ENCODE measurements around the gene PITPNM2. TPM values are rescaled to one million over a fixed set of nuclear protein-coding genes. Genes with fewer than 3 reads are reported as not detected.

The PITPNM2 gene
- total and polyA plus RNA-seq, 2 of the 8 experiments (the other 6 are each of a cell fraction or from before 2014, with no cell fraction given), result 0.59 to 3.4 TPM

DNA sequence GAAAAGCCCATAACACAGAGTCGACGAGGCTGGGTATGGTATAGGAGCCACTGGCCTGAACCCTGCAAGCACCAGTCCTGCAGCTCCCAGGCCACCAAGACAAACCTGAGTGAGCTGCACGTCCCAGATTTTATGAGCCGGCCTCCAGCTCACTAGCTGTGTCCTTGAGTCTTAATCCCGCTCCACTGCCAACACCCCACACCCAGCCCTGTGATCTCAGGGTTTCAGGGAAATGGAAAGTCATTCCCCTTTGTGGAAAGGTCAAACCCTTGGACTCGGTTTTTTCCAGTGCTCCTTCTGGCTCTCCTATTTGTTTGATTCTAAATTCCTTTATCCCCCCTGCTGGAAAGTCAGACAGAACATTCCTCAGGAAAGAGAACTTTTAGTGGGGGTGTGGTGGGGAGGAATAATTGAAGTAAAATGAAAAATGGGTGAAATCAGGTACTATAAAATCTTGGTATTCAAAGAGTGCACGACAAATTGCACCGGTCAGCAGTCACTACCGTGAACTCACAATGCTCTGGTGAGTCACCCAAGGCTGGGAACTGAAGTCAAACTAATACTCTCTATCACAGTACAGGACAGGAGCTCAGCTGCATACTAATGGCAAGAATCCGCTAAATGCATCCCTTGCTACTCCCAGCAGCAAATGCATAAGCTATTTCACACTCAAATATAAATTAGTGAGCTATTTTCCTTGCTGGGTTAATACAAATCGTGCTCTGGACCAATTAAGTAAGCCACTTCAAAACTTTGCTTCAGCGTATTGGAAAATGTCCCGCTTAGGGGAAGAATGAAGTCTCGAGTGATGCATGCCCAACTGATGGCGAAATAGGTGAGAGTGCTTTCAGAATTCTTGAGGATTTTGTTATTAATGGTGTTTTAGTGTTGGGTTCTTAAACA lies 9.0 kb downstream of the PITPNM2 start:
- H3K14ac ChIP-seq (ENCODE audit: insufficient read length), result no peak overlapping the region
- 86% methylated on average over 15 of the region's 15 CpGs; no CpG with 5 or more reads in 1 of the 2 experiments for WGBS, 2 experiments (ENCODE audit: extremely low coverage in 1 of 2, insufficient coverage in 1 of 2, insufficient read length in 1 of 2, insufficient replicate concordance in 2 of 2, low coverage in 1 of 2, low lambda C conversion rate in 2 of 2, missing lambda C conversion rate in 1 of 2)
- no peaks in the 10 kb centered on the region for H3K36me3 ChIP-seq (ENCODE audit: control insufficient read depth in 2 of 4, insufficient read depth in 4 of 4, low read length in 3 of 4)
- 0 out of 2 replicates have a peak overlapping the region, but pooled peaks have one; percentile 48 for H2BK20ac ChIP-seq (ENCODE audit: low read length)
- H3K56ac ChIP-seq (replicated peaks; ENCODE audit: insufficient read length, low read depth, low read length), result no peak overlapping the region
- no peak overlapping the region for H3K4me2 ChIP-seq (ENCODE audit: insufficient read depth in 1 of 2, low read depth in 2 of 2, low read length in 2 of 2)
- no peak overlapping the region for H2AFZ ChIP-seq (ENCODE audit: low read length)
- no peak overlapping the region for H4K91ac ChIP-seq (replicated peaks; ENCODE audit: insufficient read length, low read length)
- no peak overlapping the region for H3K4ac ChIP-seq (replicated peaks; ENCODE audit: insufficient read length, low read depth, low read length)
- ChIA-PET POLR2A (ENCODE audit: partially characterized antibody) (interaction anchor here (3.0 kb wide), 1 partner anchor 10 kb away, joined by 11 read pairs; the partner anchor contains the start of gene PITPNM2), CTCF (ENCODE audit: partially characterized antibody) (interaction anchor here (1.2 to 2.1 kb wide), 2 partner anchors 67 to 96 kb away, joined by 3 to 8 read pairs; no protein-coding TSS in a partner anchor)
- no peak overlapping the region for H4K8ac ChIP-seq (ENCODE audit: extremely low read depth, insufficient read depth, low read length)
- no peak overlapping the region for H3K4me3 ChIP-seq (ENCODE audit: extremely low read depth in 1 of 4, insufficient read depth in 2 of 4, low read depth in 3 of 4, low read length in 4 of 4)
- no peak overlapping the region for H2BK15ac ChIP-seq (ENCODE audit: low read length)
- H3K23me2 ChIP-seq (ENCODE audit: low read depth, low read length), result no peaks in the 10 kb centered on the region
- no peak overlapping the region for H3K18ac ChIP-seq (ENCODE audit: extremely low read depth, low read length)
- no peaks in the 10 kb centered on the region for H3K79me2 ChIP-seq (ENCODE audit: control insufficient read depth in 1 of 2, insufficient read depth in 2 of 2, low read length in 2 of 2)
- H3K79me1 ChIP-seq (ENCODE audit: low read depth, low read length), result no peaks in the 10 kb centered on the region
- no peak overlapping the region for H2BK120ac ChIP-seq (replicated peaks; ENCODE audit: low read depth, low read length)
- no peak overlapping the region for H3K27ac ChIP-seq (ENCODE audit: low read depth, low read length)
- H3K9ac ChIP-seq (replicated peaks in 1 of 4; ENCODE audit: extremely low read depth in 1 of 4, low read depth in 3 of 4, low read length in 3 of 4), result no peak overlapping the region
- H4K5ac ChIP-seq (ENCODE audit: insufficient read length, low read depth, low read length), result no peak overlapping the region
- H2BK5ac ChIP-seq (ENCODE audit: low read depth, low read length), result no peak overlapping the region
- H3K4me1 ChIP-seq (replicated peaks in 1 of 4; ENCODE audit: control insufficient read depth in 3 of 4, insufficient read depth in 4 of 4, low read length in 3 of 4), result peaks cover 1 to 6% (median 4%) of the 10 kb centered on the region in 4 experiments; a peak in 4 of 7 replicates
- H2BK12ac ChIP-seq (ENCODE audit: low read depth, low read length), result peak overlapping the region; percentile 50; the same call in 1 of the 2 replicates
- no peaks in the 10 kb centered on the region; a peak in 1 of 7 replicates for H3K27me3 ChIP-seq (replicated peaks in 1 of 4; ENCODE audit: control insufficient read depth in 3 of 4, extremely low read depth in 1 of 4, insufficient read depth in 3 of 4, low read length in 3 of 4)
- H4K20me1 ChIP-seq (replicated peaks in 1 of 2; ENCODE audit: control insufficient read depth in 1 of 2, insufficient read depth in 2 of 2, low read length in 2 of 2), result no peaks in the 10 kb centered on the region
- DNase-seq (ENCODE audit: low read depth in 1 of 2, low spot score in 2 of 2) (no peak), FAIRE-seq (no peak)
- H3K23ac ChIP-seq (ENCODE audit: insufficient read length), result no peak overlapping the region
- H2AK5ac ChIP-seq (ENCODE audit: low read depth, low read length), result no peak overlapping the region
- no peaks in the 10 kb centered on the region for H3K9me3 ChIP-seq (ENCODE audit: insufficient read depth in 2 of 2, low read depth in 1 of 2, low read length in 1 of 2)
- TF ChIP-seq, protein P1, sequence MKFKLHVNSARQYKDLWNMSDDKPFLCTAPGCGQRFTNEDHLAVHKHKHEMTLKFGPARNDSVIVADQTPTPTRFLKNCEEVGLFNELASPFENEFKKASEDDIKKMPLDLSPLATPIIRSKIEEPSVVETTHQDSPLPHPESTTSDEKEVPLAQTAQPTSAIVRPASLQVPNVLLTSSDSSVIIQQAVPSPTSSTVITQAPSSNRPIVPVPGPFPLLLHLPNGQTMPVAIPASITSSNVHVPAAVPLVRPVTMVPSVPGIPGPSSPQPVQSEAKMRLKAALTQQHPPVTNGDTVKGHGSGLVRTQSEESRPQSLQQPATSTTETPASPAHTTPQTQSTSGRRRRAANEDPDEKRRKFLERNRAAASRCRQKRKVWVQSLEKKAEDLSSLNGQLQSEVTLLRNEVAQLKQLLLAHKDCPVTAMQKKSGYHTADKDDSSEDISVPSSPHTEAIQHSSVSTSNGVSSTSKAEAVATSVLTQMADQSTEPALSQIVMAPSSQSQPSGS (IDR thresholded peaks at IDR 0.05; ENCODE audit: low read length), result no peak
- TF ChIP-seq BRCA1 (IDR thresholded peaks at IDR 0.05; ENCODE audit: low read depth, low read length) (no peak), SP1 (IDR thresholded peaks at IDR 0.05; ENCODE audit: low read depth, low read length) (no peak), YY1 (IDR thresholded peaks at IDR 0.05; ENCODE audit: low read depth, low read length) (no peak), RXRA (IDR thresholded peaks at IDR 0.05; ENCODE audit: insufficient read depth, low read depth, low read length) (no peak), ATF3 (IDR thresholded peaks at IDR 0.05; ENCODE audit: insufficient read depth, low read depth, low read length) (no peak), RNF2 (IDR thresholded peaks at IDR 0.05; ENCODE audit: borderline replicate concordance, low read depth, low read length, missing control alignments, poor library complexity, severe bottlenecking) (no peak), BACH1 (IDR thresholded peaks at IDR 0.05; ENCODE audit: low read length) (no peak)

Data from H1 (cell line).